WERI-Rb-1 (cell line): ENCODE measurements around the gene FBXO4.
A peak's percentile ranks its signal among the peaks of the same experiment; 100 is the strongest.

Experiments used
- DNase-seq: peaks from one replicate; pipeline ENCODE4 v3.0.0-alpha.2; 2020
- H3K27ac ChIP-seq: fragments of 250-450 bp; sonication (Bioruptor Pico); 2 replicates; pipeline ENCODE4 v1.5.1; 2020; ENCODE audit warnings: mild to moderate bottlenecking, moderate library complexity
- H3K27me3 ChIP-seq: fragments of 250-450 bp; sonication (Bioruptor Pico); 2 replicates; pipeline ENCODE4 v1.5.1; 2021; ENCODE audit warnings: mild to moderate bottlenecking, low read depth, moderate library complexity; ENCODE audit not compliant: insufficient read depth, severe bottlenecking
- H3K36me3 ChIP-seq: fragments of 250-450 bp; sonication (Bioruptor Pico); 2 replicates; pipeline ENCODE4 v1.5.1; 2020; ENCODE audit warnings: mild to moderate bottlenecking, moderate library complexity
- H3K4me3 ChIP-seq: 2 replicates; pipeline ENCODE4 v1.5.1; 2011; ENCODE audit warnings: low read depth, mild to moderate bottlenecking, control low read depth, low read length
- H3K9me3 ChIP-seq: fragments of 250-450 bp; sonication (Bioruptor Pico); 2 replicates; pipeline ENCODE4 v1.5.1; 2021; ENCODE audit warnings: mild to moderate bottlenecking, moderate library complexity; ENCODE audit not compliant: severe bottlenecking
- TF ChIP-seq, protein P1 (sequence below): IDR thresholded peaks from 2 replicates; pipeline ENCODE4 v1.5.1; 2011; ENCODE audit warnings: low read depth, mild to moderate bottlenecking, control low read depth, inconsistent platforms, low read length

The FBXO4 gene

DNA sequence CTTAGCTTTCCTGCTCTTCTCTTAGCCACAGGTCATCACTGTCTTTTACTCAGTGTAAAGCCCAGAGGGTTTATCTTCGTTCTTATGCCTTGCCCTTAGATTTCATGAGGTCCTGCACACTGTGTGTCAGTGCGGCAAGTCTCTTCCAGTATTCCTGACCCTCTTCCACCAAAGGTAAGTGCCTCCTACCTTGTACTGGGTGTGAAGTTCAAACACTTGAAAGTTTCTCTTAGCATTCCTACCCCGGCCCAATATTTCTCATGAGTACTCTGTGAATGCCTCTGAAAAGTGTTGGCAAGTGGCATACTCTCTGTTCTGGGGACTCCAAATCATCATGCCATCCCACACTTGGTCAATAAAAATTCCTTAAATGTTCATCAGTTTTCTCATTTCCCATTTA lies 37.4 kb downstream of the FBXO4 start:
- H3K9me3 ChIP-seq: peaks cover 3% of the 10 kb centered on the region
- H3K27ac ChIP-seq: no peak overlapping the region
- H3K4me3 ChIP-seq: no peak overlapping the region
- H3K36me3 ChIP-seq: no peaks in the 10 kb centered on the region
- no peak for DNase-seq
- TF ChIP-seq, protein P1, sequence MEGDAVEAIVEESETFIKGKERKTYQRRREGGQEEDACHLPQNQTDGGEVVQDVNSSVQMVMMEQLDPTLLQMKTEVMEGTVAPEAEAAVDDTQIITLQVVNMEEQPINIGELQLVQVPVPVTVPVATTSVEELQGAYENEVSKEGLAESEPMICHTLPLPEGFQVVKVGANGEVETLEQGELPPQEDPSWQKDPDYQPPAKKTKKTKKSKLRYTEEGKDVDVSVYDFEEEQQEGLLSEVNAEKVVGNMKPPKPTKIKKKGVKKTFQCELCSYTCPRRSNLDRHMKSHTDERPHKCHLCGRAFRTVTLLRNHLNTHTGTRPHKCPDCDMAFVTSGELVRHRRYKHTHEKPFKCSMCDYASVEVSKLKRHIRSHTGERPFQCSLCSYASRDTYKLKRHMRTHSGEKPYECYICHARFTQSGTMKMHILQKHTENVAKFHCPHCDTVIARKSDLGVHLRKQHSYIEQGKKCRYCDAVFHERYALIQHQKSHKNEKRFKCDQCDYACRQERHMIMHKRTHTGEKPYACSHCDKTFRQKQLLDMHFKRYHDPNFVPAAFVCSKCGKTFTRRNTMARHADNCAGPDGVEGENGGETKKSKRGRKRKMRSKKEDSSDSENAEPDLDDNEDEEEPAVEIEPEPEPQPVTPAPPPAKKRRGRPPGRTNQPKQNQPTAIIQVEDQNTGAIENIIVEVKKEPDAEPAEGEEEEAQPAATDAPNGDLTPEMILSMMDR: no peak
- no peaks in the 10 kb centered on the region for H3K27me3 ChIP-seq

DNA sequence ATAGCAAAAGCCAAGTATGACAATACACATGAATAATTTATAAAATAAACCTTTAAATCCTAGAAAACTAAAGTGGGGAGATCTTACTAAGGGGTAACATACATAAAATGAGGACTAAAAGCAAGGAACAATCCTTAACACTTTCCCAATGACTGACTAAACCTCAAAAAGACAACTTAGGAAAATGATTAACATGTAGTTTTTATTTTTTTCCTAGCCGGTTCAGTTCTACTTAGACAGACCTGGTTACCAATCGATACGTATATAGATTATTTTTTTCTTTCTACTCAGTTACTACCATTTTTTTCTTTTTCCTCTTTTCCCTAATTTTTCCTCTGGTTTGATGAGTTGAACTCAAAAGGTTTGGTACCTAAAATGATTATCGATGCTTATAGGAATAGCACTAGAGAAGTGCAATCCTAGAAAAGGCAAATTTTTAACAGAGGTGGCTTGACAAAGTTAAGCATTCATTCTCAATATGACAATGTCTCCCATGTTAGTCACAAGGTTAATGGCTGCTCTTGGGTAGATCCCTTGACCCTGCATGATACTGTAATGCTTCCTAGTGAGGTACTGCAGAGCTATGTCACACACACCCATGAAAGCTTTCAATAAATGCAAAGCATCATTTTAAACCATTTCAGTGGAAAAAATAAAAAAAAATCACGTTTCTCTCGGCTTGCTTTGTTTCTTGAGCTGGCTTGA lies 41.5 kb downstream of the FBXO4 start:
- no peaks in the 10 kb centered on the region for H3K36me3 ChIP-seq
- H3K4me3 ChIP-seq: no peak overlapping the region
- H3K27ac ChIP-seq: no peak overlapping the region
- no peaks in the 10 kb centered on the region for H3K27me3 ChIP-seq
- H3K9me3 ChIP-seq: no peaks in the 10 kb centered on the region
- no peak for DNase-seq
- TF ChIP-seq, protein P1: no peak

DNA sequence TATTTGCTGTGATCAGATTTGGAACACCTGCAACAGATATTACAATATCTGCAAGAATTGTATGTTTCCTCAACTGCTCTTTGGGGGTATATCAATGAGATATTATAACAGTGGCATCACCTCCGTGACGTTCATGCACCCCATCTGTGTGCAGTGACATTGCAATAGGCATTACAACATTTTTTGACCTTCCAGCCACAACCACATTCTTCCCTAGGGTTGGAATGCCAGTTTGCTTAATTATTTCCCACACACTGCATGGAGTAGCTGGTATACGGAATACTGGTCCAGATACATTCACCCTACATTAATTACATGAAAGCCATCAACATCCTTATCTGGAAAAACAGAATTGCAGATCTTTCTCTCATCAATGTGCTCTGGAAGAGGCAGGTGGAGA lies 42.3 kb downstream of the FBXO4 start:
- no peaks in the 10 kb centered on the region for H3K36me3 ChIP-seq
- DNase-seq: no peak
- H3K27me3 ChIP-seq: no peaks in the 10 kb centered on the region
- no peaks in the 10 kb centered on the region for H3K9me3 ChIP-seq
- no peak overlapping the region for H3K27ac ChIP-seq
- H3K4me3 ChIP-seq: no peak overlapping the region
- TF ChIP-seq, protein P1: no peak

DNA sequence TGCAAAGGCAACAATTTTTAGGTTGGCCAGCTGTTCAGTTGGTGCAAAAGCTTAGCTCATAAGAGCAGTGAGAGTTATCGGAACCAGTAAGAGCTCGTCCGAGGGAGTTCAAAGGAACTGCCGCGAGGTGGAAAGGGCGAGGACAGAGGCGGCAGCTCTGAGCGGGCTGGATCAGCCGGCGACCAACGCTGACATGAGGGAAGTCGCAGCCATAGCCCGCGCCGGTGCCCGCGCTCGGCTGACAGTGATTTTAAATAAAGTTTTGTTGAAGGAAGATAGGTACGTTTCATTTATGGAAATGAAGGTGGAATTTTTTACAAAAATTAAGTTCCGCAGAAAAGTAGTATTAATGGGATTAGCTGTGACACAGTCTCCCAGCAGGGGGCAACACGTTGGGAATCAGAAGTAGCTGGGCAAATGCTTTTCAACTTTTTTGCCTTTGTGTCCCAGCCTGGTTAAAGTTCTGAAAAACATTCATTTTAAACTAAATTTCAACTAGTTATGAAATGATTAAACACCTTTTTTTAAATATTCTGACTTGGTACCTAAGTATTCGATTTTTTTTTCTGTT lies 43.2 kb downstream of the FBXO4 start:
- no peak for DNase-seq
- H3K9me3 ChIP-seq: no peaks in the 10 kb centered on the region

DNA sequence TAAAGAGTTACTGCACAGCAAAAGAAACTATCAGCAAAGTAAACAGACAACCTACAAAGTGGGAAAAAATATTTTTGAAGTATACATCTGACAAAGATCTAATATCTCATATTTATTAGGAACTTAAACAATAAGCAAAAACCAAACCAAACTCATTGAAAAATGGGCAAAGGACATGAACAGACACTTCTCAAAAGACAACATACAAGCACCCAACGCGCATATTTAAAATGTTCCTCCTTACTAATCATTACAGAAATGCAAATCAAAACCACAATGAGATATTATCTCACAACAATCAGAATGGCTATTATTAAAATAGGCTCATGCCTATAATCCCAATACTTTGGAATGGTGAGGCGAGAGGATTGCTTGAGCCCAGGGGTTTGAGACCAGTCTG lies 48.0 kb downstream of the FBXO4 start:
- TF ChIP-seq, protein P1: no peak
- Histone ChIP-seq H3K4me3 (no peak overlapping the region), H3K27me3 (no peaks in the 10 kb centered on the region), H3K27ac (no peak overlapping the region), H3K9me3 (no peaks in the 10 kb centered on the region), H3K36me3 (no peaks in the 10 kb centered on the region)
- DNase-seq: no peak

More for the DNA sequence above, 43.2 kb downstream of the FBXO4 start:
- H3K36me3 ChIP-seq: no peaks in the 10 kb centered on the region
- no peak overlapping the region for H3K4me3 ChIP-seq
- H3K27me3 ChIP-seq: no peaks in the 10 kb centered on the region
- TF ChIP-seq, protein P1: 0 out of 2 replicates have a peak, but pooled peaks have one; percentile 11
- H3K27ac ChIP-seq: no peak overlapping the region
